ENCODE measurements around the gene DCX. TPM values are rescaled to one million over a fixed set of nuclear protein-coding genes. Genes with fewer than 3 reads are reported as not detected.

Gene DCX
- total and polyA plus RNA-seq, 2 donors (not counting 1 experiment from before 2014, with no cell fraction given) = not detected

DNA sequence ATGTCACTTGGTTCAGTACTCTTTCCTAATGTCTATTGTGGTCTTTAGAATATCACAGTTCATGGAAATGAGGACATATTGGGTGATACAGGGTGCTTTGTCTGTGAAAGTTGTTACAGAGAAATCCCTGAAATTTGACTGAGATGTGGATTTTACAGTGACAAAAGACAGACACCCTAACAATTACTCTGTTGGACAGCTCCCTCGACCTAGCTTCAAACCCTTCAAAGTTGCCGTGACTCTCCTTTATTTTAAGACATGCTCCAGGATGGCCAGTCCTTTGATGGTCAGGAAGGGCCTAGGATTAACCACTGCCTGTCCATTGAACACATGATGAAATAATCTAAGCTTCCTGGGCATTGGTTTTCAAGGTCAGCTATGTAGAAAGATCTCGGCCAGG lies 4.0 kb downstream of the DCX start:
- H3K4me1 Mint-ChIP-seq = no peaks in the 10 kb centered on the region
- CTCF ChIA-PET = no interaction called here
- 40% methylated on average over 1 of the region's 3 CpGs for WGBS (ENCODE audit: insufficient coverage)
- no peaks in the 10 kb centered on the region for H3K27me3 Mint-ChIP-seq
- Histone ChIP-seq H3K4me3 (ENCODE audit: control extremely low read depth in 1 of 5, extremely low read depth in 1 of 5, insufficient read depth in 1 of 5, low read depth in 2 of 5, low read length in 4 of 5) (no peak overlapping the region), H3K79me2 (ENCODE audit: control insufficient read depth, insufficient read depth, low read length) (no peaks in the 10 kb centered on the region), H3K9me3 (ENCODE audit: control extremely low read depth in 1 of 3, control insufficient read depth in 2 of 3, insufficient read depth in 1 of 3, low read length in 2 of 3) (no peaks in the 10 kb centered on the region), H4K20me1 (ENCODE audit: control insufficient read depth, insufficient read depth, low read length, poor library complexity, severe bottlenecking) (no peaks in the 10 kb centered on the region), H3K27me3 (replicated peaks in 1 of 4; ENCODE audit: control extremely low read depth in 1 of 4, control insufficient read depth in 3 of 4, insufficient read depth in 4 of 4, low read length in 3 of 4) (no peaks in the 10 kb centered on the region), H3K27ac (ENCODE audit: low read length in 2 of 2) (no peak overlapping the region), H3K9ac (ENCODE audit: low read length) (no peak overlapping the region), H3K36me3 (replicated peaks in 1 of 2; ENCODE audit: control extremely low read depth in 1 of 2, control insufficient read depth in 1 of 2, extremely low read depth in 1 of 2, insufficient read depth in 2 of 2, low read length in 1 of 2) (no peaks in the 10 kb centered on the region), H2AFZ (ENCODE audit: insufficient read depth, low read depth, low read length, poor library complexity, severe bottlenecking) (no peak overlapping the region), H3K4me1 (ENCODE audit: control insufficient read depth in 2 of 2, insufficient read depth in 2 of 2, low read length in 2 of 2) (no peaks in the 10 kb centered on the region), H3K4me2 (replicated peaks; ENCODE audit: low read depth, low read length, poor library complexity, severe bottlenecking) (no peak overlapping the region)
- ATAC-seq (ENCODE audit: low read depth) (no peak), DNase-seq (no peak)
- H3K9me3 Mint-ChIP-seq (ENCODE audit: insufficient read depth) = no peaks in the 10 kb centered on the region
- TF ChIP-seq EZH2 (IDR thresholded peaks at IDR 0.05; ENCODE audit: borderline replicate concordance, insufficient read depth, low read depth, low read length, poor library complexity, severe bottlenecking) = no peak
- TF ChIP-seq, protein P1, sequence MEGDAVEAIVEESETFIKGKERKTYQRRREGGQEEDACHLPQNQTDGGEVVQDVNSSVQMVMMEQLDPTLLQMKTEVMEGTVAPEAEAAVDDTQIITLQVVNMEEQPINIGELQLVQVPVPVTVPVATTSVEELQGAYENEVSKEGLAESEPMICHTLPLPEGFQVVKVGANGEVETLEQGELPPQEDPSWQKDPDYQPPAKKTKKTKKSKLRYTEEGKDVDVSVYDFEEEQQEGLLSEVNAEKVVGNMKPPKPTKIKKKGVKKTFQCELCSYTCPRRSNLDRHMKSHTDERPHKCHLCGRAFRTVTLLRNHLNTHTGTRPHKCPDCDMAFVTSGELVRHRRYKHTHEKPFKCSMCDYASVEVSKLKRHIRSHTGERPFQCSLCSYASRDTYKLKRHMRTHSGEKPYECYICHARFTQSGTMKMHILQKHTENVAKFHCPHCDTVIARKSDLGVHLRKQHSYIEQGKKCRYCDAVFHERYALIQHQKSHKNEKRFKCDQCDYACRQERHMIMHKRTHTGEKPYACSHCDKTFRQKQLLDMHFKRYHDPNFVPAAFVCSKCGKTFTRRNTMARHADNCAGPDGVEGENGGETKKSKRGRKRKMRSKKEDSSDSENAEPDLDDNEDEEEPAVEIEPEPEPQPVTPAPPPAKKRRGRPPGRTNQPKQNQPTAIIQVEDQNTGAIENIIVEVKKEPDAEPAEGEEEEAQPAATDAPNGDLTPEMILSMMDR (IDR thresholded peaks at IDR 0.05) = no peak
- no peak overlapping the region for H3K27ac Mint-ChIP-seq
- intact Hi-C loops (cut with micrococcal nuclease) = no loop called here
- POLR2A ChIA-PET = no interaction called here
- H3K4me3 Mint-ChIP-seq = no peak overlapping the region

DNA sequence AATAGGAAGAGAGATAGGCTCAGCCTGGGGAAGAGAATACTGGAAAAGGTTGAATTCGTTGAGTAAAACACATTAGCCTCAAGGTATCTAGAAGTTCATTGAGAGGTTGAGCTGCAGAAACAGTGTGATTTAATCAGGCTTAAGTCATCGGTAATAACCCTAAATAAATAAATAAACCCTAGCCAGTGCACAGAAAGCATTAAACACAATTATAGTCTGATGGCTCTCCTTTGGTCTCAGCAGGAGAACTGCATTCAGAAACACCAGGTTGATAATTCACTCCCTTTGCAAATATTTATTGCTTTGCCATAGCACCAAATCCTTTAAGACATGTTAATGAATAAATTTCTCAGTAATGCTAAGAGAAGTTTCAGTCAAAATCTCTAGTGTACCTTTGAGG lies 9.6 kb downstream of the DCX start:
- DNase-seq (no peak), ATAC-seq (ENCODE audit: low read depth) (no peak)
- H3K4me3 ChIP-seq (ENCODE audit: control extremely low read depth in 1 of 5, extremely low read depth in 1 of 5, insufficient read depth in 1 of 5, low read depth in 2 of 5, low read length in 4 of 5) = no peak overlapping the region
- Mint-ChIP-seq H3K4me3 (no peak overlapping the region), H3K27me3 (no peaks in the 10 kb centered on the region), H3K27ac (no peak overlapping the region), H3K9me3 (ENCODE audit: insufficient read depth) (no peaks in the 10 kb centered on the region), H3K4me1 (no peaks in the 10 kb centered on the region)
- no peaks in the 10 kb centered on the region for H3K27me3 ChIP-seq (replicated peaks in 1 of 4; ENCODE audit: control extremely low read depth in 1 of 4, control insufficient read depth in 3 of 4, insufficient read depth in 4 of 4, low read length in 3 of 4)
- no peak overlapping the region for H3K4me2 ChIP-seq (replicated peaks; ENCODE audit: low read depth, low read length, poor library complexity, severe bottlenecking)
- POLR2A ChIA-PET = no interaction called here
- intact Hi-C loops (cut with micrococcal nuclease) = no loop called here
- H3K4me1 ChIP-seq (ENCODE audit: control insufficient read depth in 2 of 2, insufficient read depth in 2 of 2, low read length in 2 of 2) = no peaks in the 10 kb centered on the region
- TF ChIP-seq EZH2 (IDR thresholded peaks at IDR 0.05; ENCODE audit: borderline replicate concordance, insufficient read depth, low read depth, low read length, poor library complexity, severe bottlenecking) = no peak
- TF ChIP-seq, protein P1 (IDR thresholded peaks at IDR 0.05) = no peak
- no peaks in the 10 kb centered on the region for H3K79me2 ChIP-seq (ENCODE audit: control insufficient read depth, insufficient read depth, low read length)
- CTCF ChIA-PET = no interaction called here
- no CpG with 5 or more reads among the region's 2 CpGs for whole genome bisulfite sequencing (ENCODE audit: insufficient coverage)
- no peak overlapping the region for H3K9ac ChIP-seq (ENCODE audit: low read length)
- no peak overlapping the region for H3K27ac ChIP-seq (ENCODE audit: low read length in 2 of 2)
- no peak overlapping the region for H2AFZ ChIP-seq (ENCODE audit: insufficient read depth, low read depth, low read length, poor library complexity, severe bottlenecking)
- H3K36me3 ChIP-seq (replicated peaks in 1 of 2; ENCODE audit: control extremely low read depth in 1 of 2, control insufficient read depth in 1 of 2, extremely low read depth in 1 of 2, insufficient read depth in 2 of 2, low read length in 1 of 2) = no peaks in the 10 kb centered on the region
- H3K9me3 ChIP-seq (ENCODE audit: control extremely low read depth in 1 of 3, control insufficient read depth in 2 of 3, insufficient read depth in 1 of 3, low read length in 2 of 3) = no peaks in the 10 kb centered on the region
- H4K20me1 ChIP-seq (ENCODE audit: control insufficient read depth, insufficient read depth, low read length, poor library complexity, severe bottlenecking) = no peaks in the 10 kb centered on the region

All from B cell (primary cell).